Fibroblast of pulmonary artery (primary cell): ENCODE data around the gene ANKIB1.

Source experiments
- DNase-seq: peaks from one replicate; pipeline ENCODE4 v3.0.0-alpha.2; 2010; ENCODE audit warnings: low read depth
- H3K4me3 ChIP-seq: replicated peaks from 2 replicates; pipeline ENCODE4 v1.5.1; 2011; ENCODE audit warnings: low read depth, mild to moderate bottlenecking, control low read depth, low read length, moderate library complexity
- CTCF ChIP-seq: IDR thresholded peaks from 2 replicates; pipeline ENCODE4 v1.5.1; 2011; ENCODE audit warnings: mild to moderate bottlenecking, control low read depth, low read length, inconsistent platforms; ENCODE audit errors: missing control alignments

The ANKIB1 gene

DNA sequence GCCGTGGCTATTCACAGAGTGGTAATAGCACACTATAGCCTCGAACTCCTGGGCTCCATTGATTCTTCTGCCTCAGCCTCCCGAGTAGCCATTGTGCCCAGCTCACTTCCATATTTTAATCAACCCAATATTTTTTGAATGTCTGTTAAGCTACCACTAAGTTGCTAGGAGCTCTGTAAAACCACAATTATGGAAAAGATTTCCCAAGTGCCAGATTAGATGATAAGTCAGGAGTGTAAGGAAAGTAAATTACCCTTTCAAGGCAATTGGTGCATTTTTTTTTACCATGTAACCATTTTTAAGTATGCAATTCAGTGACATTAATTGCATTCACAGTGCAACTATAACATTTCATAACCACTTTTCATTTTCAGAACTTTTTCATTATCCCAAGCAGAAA lies 114.0 kb downstream of the ANKIB1 start:
- no peak for TF ChIP-seq CTCF
- DNase-seq = peak; percentile 19
- no peak overlapping the region for H3K4me3 ChIP-seq

- DNase-seq = peak; percentile 10
- no peak for TF ChIP-seq CTCF
- no peak overlapping the region for H3K4me3 ChIP-seq
Observed at GRCh38 chr7:92360387-92360786, 114.6 kb downstream of the ANKIB1 start.

GRCh38 chr7:92362131-92362530 lies 116.4 kb downstream of the ANKIB1 start:
- no peak overlapping the region for H3K4me3 ChIP-seq
- TF ChIP-seq CTCF = no peak
- peak; percentile 71 for DNase-seq

- peak; percentile 46 for DNase-seq
- TF ChIP-seq CTCF = no peak
Observed at GRCh38 chr7:92366730-92367129, 121.0 kb downstream of the ANKIB1 start.

GRCh38 chr7:92368741-92369140 lies 123.0 kb downstream of the ANKIB1 start:
- H3K4me3 ChIP-seq = no peak overlapping the region
- no peak for DNase-seq
- no peak for TF ChIP-seq CTCF

More at GRCh38 chr7:92366730-92367129, 121.0 kb downstream of the ANKIB1 start:
- no peak overlapping the region for H3K4me3 ChIP-seq

DNA sequence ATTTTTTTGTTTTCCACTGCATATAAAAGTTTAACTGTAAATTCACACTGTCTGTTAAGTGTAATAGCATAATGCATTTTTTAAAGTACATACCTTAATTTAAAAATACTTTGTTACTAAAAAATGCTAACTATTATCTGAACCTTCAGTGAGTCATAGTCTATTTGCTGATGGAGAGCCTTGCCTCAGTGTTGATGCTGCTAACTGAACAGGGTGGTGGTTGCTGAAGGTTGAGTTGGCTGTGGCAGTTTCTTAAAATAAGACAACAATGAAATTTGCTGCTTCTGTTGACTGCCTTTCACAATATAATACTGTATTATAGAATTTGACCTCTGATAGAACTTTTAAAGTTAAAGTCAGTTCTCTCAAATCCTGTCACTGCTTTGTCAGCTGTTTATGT lies 129.2 kb downstream of the ANKIB1 start:
- no peak for TF ChIP-seq CTCF
- no peak overlapping the region for H3K4me3 ChIP-seq
- DNase-seq = peak; percentile 4

DNA sequence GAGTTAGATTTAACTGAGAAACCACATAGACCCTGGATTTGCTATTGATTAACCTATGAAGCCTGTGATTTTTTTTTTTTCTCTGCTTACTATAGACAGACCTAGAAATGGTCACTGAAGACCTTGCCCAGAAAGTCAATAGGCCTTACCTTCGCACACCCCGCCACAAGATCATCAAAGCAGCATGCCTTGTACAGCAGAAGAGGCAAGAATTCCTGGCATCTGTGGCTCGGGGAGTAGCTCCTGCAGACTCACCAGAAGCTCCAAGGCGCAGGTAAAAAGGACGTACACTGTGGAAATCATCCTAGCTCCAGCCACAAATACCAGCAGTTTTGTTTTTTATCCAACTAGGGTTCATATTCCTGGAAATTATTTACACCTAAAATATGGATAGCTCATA lies 145.3 kb downstream of the ANKIB1 start:
- no peak overlapping the region for H3K4me3 ChIP-seq
- no peak for TF ChIP-seq CTCF
- DNase-seq = no peak
